Thymus (tissue), 11 donors: ENCODE data around the gene LSM4. TPM values are rescaled to one million over a fixed set of nuclear protein-coding genes. Genes with fewer than 3 reads are reported as not detected.

Source experiments
- DNase-seq, 9 donors: peaks; one replicate each; pipeline ENCODE4 v3.0.0-alpha.2; 2013; ENCODE audit warnings: low spot score in 9 of 9, low read depth in 6 of 9, missing footprints in 1 of 9
- H3K27ac ChIP-seq, 2 donors: one replicate each; pipeline ENCODE4 v1.5.1; 2013; ENCODE audit warnings: control low read depth in 1 of 2, low read depth in 1 of 2, low read length in 1 of 2, mild to moderate bottlenecking in 1 of 2, moderate library complexity in 1 of 2
- H3K27me3 ChIP-seq, 2 donors: one replicate each; pipeline ENCODE4 v1.5.1; 2013; ENCODE audit warnings: low read length in 1 of 2; ENCODE audit not compliant: control insufficient read depth in 2 of 2, insufficient read depth in 1 of 2
- H3K36me3 ChIP-seq, 2 donors: one replicate each; pipeline ENCODE4 v1.5.1; 2013; ENCODE audit warnings: low read length in 1 of 2, mild to moderate bottlenecking in 1 of 2, moderate library complexity in 1 of 2; ENCODE audit not compliant: control insufficient read depth in 2 of 2, insufficient read depth in 2 of 2
- H3K4me1 ChIP-seq, 2 donors: one replicate each; pipeline ENCODE4 v1.5.1; 2013; ENCODE audit warnings: low read length in 2 of 2; ENCODE audit not compliant: control insufficient read depth in 2 of 2, insufficient read depth in 2 of 2
- H3K4me3 ChIP-seq, 2 donors: one replicate each; pipeline ENCODE4 v1.5.1; 2013; ENCODE audit warnings: low read length in 2 of 2, control low read depth in 1 of 2, mild to moderate bottlenecking in 1 of 2
- H3K9me3 ChIP-seq, 2 donors: one replicate each; pipeline ENCODE4 v1.5.1; 2013; ENCODE audit warnings: low read length in 1 of 2, mild to moderate bottlenecking in 1 of 2; ENCODE audit not compliant: control insufficient read depth in 2 of 2, insufficient read depth in 1 of 2
- WGBS: extraction: QIAGEN DNeasy Blood & Tissue Kit; methylation state at CpG from one replicate; pipeline ENCODE4 v1.1.7; 2013; 5-methylcytosine and 5-hydroxymethylcytosine counted together
- polyA plus RNA-seq: library from polyadenylated mRNA; stranded (reverse); fragments of 200-250 nt; gene quantifications from one replicate; pipeline ENCODE4 v1.2.3, GENCODE V29; 2013
- total RNA-seq: library from RNA; stranded (reverse); fragments of 120-200 nt; gene quantifications from one replicate; pipeline ENCODE4 v1.2.4, GENCODE V29; 2013
- donor health status: healthy.

The LSM4 gene
- total and polyA plus RNA-seq, 2 donors, result 147 to 190 TPM

DNA sequence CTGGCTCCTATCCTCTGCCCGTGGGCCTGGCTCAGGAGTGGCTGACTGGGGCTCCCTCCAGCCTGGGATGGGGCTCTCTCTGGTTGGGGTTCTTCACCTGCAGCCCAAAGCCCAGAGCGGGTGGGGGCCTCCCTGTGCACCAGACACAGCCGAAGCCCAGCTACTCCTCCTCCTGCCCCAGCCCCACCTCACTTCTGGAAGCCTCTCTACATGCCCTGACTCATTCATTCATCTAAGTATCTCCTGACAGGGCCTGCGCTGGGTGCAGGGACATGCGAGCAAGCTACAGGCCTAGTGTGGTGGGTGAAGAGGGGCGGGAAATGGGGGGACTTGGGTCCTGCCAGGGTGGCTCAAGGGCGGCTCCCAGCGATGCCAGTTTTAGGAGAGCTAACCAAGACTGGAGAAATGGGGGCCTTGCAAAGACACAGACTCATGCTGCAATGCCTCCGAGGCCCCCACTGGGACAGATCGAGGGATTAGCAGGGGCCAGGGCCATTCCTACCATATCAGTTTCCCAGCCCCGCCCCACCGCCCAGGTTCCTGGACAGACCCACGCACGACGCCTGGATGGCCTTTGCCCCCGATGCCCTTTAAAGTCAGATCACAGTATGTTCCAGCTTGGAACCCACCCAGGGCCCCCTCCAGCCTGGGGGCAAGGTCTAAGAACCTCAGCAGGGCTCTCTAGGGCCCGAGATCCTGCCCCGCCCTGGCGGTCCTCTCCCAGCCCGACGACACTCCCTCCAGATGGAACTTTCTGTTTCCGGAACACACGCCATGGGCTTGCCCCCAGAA is 12.6 kb downstream of the LSM4 start:
- no peak overlapping the region for H3K27ac ChIP-seq
- H3K36me3 ChIP-seq, result peaks cover 82 to 89% of the 10 kb centered on the region in 2 donors
- WGBS, result 93% methylated on average over 23 of the region's 23 CpGs
- H3K9me3 ChIP-seq, result peaks cover 2 to 5% of the 10 kb centered on the region in 2 donors
- no peak for DNase-seq
- peaks cover 4 to 33% of the 10 kb centered on the region in 2 donors for H3K4me1 ChIP-seq
- H3K4me3 ChIP-seq, result no peak overlapping the region
- no peaks in the 10 kb centered on the region for H3K27me3 ChIP-seq

DNA sequence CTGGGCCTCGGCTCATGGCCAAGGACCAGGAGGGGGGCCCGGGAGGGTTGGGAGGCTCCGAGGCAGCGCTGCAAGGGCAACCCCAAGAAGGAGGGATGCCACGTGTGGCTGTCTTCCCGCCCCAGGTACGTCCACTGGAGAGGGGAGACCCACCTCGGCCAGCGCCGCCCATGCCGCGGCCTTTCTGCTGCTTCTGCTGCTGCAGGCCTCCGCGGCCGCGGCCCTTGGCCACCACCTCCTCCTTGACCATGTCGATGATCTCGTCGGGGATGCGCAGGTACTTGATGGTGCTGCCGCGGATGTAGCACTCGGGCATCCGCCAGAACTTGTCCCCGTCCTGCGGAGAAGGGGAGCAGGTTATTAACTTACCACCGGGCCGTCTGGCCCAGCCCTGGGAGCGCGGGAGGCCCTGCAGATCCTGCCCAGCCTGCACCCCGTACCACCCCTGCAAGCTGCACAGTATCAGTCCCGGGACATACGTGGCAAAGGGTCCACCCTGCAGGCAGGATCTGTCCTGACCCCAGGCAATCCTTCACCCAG is 13.3 kb downstream of the LSM4 start:
- Histone ChIP-seq H3K27ac (no peak overlapping the region), H3K9me3 (peaks cover 2 to 7% of the 10 kb centered on the region in 2 donors), H3K36me3 (peaks cover 79 to 86% of the 10 kb centered on the region in 2 donors), H3K4me1 (peaks cover 10 to 40% of the 10 kb centered on the region in 2 donors), H3K4me3 (no peak overlapping the region), H3K27me3 (no peaks in the 10 kb centered on the region)
- WGBS, result 95% methylated on average over 33 of the region's 33 CpGs
- no peak for DNase-seq

DNA sequence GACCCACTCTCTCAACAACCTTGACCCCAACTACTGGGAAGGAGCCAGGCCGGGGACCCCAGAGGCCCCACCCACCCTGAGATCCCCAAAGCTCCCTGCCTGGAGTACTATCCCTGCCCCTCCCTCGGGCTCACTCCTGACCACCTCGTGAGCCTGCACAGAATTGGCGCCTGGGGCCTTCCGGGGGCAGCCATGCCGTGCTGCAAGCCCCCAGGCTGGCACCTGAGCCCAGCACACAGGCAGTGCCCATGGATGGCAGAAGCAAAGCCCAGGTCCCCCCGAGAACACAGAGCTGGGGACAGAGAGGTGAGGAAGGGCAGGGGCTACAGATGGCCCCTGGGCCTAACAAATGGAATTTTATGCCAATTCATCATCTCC is 13.9 kb downstream of the LSM4 start:
- Histone ChIP-seq H3K9me3 (peaks cover 2 to 7% of the 10 kb centered on the region in 2 donors), H3K27me3 (no peaks in the 10 kb centered on the region), H3K4me1 (peaks cover 17 to 47% of the 10 kb centered on the region in 2 donors), H3K27ac (no peak overlapping the region), H3K4me3 (no peak overlapping the region), H3K36me3 (peaks cover 73 to 79% of the 10 kb centered on the region in 2 donors)
- DNase-seq, result no peak
- 98% methylated on average over 7 of the region's 7 CpGs for WGBS

DNA sequence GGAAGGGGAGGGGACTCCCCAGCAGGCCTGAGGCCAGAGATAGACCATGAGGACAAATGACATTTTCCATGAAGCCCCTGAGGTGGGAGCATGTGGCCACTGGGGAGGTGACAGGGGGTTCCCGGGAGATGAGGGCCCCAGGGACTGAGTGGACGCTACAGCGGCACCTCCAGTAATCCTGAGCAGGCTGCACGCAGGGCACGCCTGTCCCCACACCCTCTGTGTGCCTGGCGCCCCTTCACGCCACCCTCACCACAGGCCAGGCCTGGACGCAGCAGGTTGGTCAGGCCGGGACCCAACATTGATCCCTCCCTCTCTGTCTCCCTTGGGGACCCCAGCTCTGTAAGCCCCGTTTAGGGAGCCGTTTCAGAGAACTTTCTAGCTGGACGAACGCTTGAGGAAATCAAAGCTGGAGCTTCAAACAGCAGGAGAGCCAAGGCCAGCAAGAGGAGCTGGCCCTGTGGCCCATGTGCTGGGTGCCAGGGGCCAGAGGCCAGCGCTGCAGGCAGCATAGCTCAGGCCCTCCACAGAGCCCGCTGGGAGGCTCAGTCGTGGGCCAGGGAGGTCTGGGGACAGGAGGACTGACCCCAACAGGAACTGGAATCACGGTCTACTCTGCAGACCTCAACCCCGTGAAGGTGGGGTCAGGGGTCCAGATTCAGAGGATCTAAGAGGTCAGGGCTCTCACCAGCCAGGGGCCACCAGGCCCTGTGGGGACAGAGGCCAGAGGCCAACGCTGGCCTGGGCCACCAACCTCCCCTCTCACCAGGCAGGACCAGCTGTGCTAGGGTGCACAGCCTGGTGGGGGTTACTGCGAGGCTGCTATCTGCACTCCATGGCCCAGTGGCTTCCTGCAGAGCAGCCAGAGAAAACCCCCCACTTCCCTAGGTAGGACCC is 14.6 kb downstream of the LSM4 start:
- no peaks in the 10 kb centered on the region for H3K27me3 ChIP-seq
- peaks cover 70 to 74% of the 10 kb centered on the region in 2 donors for H3K36me3 ChIP-seq
- H3K27ac ChIP-seq, result no peak overlapping the region
- H3K4me1 ChIP-seq, result peaks cover 21 to 53% of the 10 kb centered on the region in 2 donors
- DNase-seq, result no peak
- H3K9me3 ChIP-seq, result peaks cover 2 to 7% of the 10 kb centered on the region in 2 donors
- WGBS, result 97% methylated on average over 20 of the region's 20 CpGs
- H3K4me3 ChIP-seq, result no peak overlapping the region

DNA sequence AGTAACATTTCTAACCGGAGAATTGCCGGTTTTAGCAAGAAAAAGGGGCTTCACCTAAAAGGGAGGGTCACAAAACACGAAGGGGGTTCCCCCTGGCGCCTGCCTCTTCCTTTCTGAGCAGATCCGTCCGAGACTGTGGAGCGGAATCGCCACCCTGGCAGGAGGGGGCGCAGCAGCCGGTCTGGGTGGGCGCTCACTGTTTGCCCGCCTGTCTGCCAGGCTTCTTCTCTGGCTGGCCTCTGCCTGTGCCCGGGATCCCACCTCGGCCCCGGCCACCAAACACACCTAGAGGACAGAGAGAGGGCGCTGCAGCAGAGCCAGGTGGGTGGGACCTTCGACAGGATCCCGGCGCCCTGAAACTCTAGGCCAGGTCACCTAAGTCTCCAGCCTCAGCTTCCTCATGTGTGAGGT is 15.6 kb downstream of the LSM4 start:
- H3K27me3 ChIP-seq, result no peaks in the 10 kb centered on the region
- peaks cover 2 to 7% of the 10 kb centered on the region in 2 donors for H3K9me3 ChIP-seq
- peaks cover 21 to 63% of the 10 kb centered on the region in 2 donors for H3K4me1 ChIP-seq
- peaks cover 60 to 65% of the 10 kb centered on the region in 2 donors for H3K36me3 ChIP-seq
- DNase-seq, result no peak
- peak overlapping the region in 1 of 2 donors; percentile 73 for H3K27ac ChIP-seq
- WGBS, result 95% methylated on average over 19 of the region's 19 CpGs
- no peak overlapping the region for H3K4me3 ChIP-seq

DNA sequence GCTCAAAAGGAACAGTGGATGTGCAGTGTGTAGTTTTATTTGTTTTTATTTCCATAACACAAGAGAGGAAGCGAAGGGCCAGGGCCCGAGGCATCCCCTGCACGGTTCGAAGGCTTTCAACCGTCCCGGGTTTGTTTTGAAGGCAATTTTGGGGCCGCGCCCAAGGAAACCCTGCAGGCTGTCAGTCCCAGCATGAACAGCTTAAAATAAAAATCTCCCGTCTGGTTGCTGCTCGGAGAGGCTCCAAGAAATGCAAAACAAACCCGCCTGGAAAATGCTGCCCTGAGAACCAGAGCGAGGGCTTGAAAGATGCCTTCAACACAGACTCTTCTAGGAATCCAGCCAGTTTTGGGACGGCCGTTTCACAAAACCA is 16.0 kb downstream of the LSM4 start:
- DNase-seq, result no peak
- 92% methylated on average over 14 of the region's 14 CpGs for WGBS
- peaks cover 56 to 61% of the 10 kb centered on the region in 2 donors for H3K36me3 ChIP-seq
- H3K9me3 ChIP-seq, result peaks cover 2 to 7% of the 10 kb centered on the region in 2 donors
- no peak overlapping the region for H3K4me3 ChIP-seq
- H3K27ac ChIP-seq, result peak overlapping the region; percentile 25 to 46
- H3K27me3 ChIP-seq, result no peaks in the 10 kb centered on the region
- H3K4me1 ChIP-seq, result peaks cover 21 to 63% of the 10 kb centered on the region in 2 donors

DNA sequence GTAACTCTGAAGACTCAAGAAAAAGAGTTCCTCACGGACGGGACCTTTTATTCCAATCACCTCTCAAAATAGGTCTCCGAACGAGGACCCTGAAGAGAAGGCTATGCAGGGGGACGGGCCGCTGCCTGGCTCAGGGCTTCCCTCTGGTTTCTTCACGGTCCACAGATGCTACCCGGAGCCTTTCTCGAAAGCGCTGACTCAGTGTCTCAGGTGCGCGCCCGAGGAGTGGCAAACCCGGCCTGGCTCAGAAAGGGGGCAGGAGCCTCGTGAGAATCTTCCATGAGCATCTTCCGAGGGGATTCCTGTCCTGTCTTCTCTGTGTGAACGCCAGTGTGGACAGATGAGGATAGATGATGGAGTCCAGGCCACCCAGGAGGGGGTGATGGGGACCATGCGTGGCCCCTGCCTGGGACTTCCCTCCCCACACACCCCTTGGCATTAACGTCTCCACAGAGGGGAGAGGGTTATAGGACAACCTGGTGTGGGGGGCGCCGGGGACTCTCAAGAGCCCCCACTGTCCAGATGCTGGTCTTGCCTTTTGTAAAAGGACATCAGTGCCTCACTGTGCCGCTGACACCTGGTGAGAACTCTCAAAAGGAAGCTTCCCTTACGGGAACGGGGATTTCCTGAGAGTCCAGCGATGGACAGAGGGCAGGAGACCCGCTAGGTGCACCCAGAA is 16.5 kb downstream of the LSM4 start:
- no peak overlapping the region for H3K4me3 ChIP-seq
- WGBS, result 91% methylated on average over 26 of the region's 26 CpGs
- H3K27me3 ChIP-seq, result no peaks in the 10 kb centered on the region
- H3K4me1 ChIP-seq, result peaks cover 21 to 63% of the 10 kb centered on the region in 2 donors
- H3K9me3 ChIP-seq, result peaks cover 2 to 7% of the 10 kb centered on the region in 2 donors
- no peak for DNase-seq
- peak overlapping the region; percentile 25 to 46 for H3K27ac ChIP-seq
- H3K36me3 ChIP-seq, result peaks cover 51 to 56% of the 10 kb centered on the region in 2 donors

DNA sequence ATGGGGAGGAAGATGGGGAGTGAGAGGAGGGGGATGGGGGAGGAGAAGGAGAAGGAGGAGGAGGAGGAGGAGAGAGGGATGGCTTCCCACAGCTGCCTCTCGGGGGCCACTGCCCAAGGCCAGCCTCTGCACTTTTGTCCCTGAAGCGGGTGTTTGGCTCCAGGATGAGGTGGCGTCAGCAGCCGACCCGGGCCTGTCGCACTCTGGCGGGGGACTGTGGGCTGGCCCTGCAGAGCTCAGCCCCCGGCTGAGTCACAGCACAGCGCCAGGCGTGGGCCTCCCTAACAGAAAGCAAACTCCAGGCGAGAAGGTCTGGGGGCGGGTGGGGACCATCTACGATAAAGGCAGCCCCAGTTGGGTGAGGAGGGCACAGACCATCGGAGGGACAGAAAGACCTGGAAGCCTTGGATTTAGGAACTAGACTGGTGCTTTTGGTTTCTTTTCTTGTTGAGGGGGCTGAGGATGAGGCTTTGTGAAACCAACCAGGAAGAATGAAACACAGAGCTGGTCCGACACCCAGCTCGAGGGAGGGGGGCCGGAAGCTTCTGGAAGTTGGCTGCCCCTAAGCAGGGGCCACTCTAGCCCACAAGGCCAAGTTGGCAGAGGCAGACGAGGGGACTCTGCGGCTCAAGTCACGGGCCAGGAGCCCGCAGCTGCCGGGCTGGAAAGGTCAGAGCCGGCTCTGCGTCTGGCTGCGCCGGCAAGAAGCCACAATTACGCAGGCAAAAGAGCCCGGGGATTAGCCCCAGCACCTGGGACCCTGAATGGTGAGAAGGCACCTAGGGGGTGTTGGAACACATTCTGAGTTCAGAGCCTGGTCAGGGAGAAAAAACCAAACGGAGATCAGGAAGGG is 18.2 kb downstream of the LSM4 start:
- no peaks in the 10 kb centered on the region for H3K27me3 ChIP-seq
- peak in 4 of 9 donors; percentile 63 to 83 (median 69) for DNase-seq
- H3K27ac ChIP-seq, result peak overlapping the region; percentile 97 to 99
- 2% methylated on average over 29 of the region's 29 CpGs for WGBS
- peaks cover 34 to 40% of the 10 kb centered on the region in 2 donors for H3K36me3 ChIP-seq
- peaks cover 0 to 7% of the 10 kb centered on the region in 2 donors for H3K9me3 ChIP-seq
- H3K4me3 ChIP-seq, result peak overlapping the region; percentile 54 to 60
- H3K4me1 ChIP-seq, result peaks cover 21 to 53% of the 10 kb centered on the region in 2 donors
